H9 (cell line): ENCODE results near the gene NOTCH2NLA. TPM values are rescaled to one million over a fixed set of nuclear protein-coding genes. Genes with fewer than 3 reads are reported as not detected.
"Not testable (repeated sequence)": the region's sequence is repeated elsewhere in the genome, so short reads cannot be mapped to it uniquely, and the experiment has no call there.

Source experiments
- DNase-seq: peaks from one replicate; pipeline ENCODE4 v3.0.0-alpha.2; 2017
- H2AFZ ChIP-seq: one replicate; pipeline ENCODE4 v1.6.1; 2013; ENCODE audit warnings: mild to moderate bottlenecking, low read length, control low read depth, moderate library complexity
- H2AK5ac ChIP-seq: 2 replicates; pipeline ENCODE4 v1.6.1; 2013; ENCODE audit warnings: low read length, control low read depth, mixed read lengths; ENCODE audit not compliant: insufficient read length
- H2BK120ac ChIP-seq: one replicate; pipeline ENCODE4 v1.6.1; 2013; ENCODE audit warnings: low read depth, mild to moderate bottlenecking, low read length, control low read depth, inconsistent platforms; ENCODE audit not compliant: poor library complexity, severe bottlenecking
- H2BK12ac ChIP-seq: 2 replicates; pipeline ENCODE4 v1.6.1; 2013; ENCODE audit warnings: low read length, control low read depth, mixed read lengths, low read depth; ENCODE audit not compliant: insufficient read length
- H2BK15ac ChIP-seq: 2 replicates; pipeline ENCODE4 v1.6.1; 2013; ENCODE audit warnings: low read depth, low read length, control low read depth
- H2BK20ac ChIP-seq: one replicate; pipeline ENCODE4 v1.6.1; 2013; ENCODE audit warnings: low read depth, mild to moderate bottlenecking, low read length, control low read depth, inconsistent platforms; ENCODE audit not compliant: poor library complexity, severe bottlenecking
- H2BK5ac ChIP-seq: 2 replicates; pipeline ENCODE4 v1.6.1; 2013; ENCODE audit warnings: low read length, control low read depth, mixed read lengths; ENCODE audit not compliant: insufficient read length
- H3K14ac ChIP-seq: 2 replicates; pipeline ENCODE4 v1.6.1; 2013; ENCODE audit warnings: low read length, control low read depth; ENCODE audit not compliant: insufficient read depth
- H3K18ac ChIP-seq: 2 replicates; pipeline ENCODE4 v1.6.1; 2013; ENCODE audit warnings: low read depth, mild to moderate bottlenecking, mixed read lengths, low read length, control low read depth; ENCODE audit not compliant: insufficient read length
- H3K23ac ChIP-seq: 2 replicates; pipeline ENCODE4 v1.6.1; 2013; ENCODE audit warnings: low read length, control low read depth, mixed read lengths, low read depth; ENCODE audit not compliant: insufficient read length
- H3K23me2 ChIP-seq: 2 replicates; pipeline ENCODE4 v1.6.1; 2013; ENCODE audit warnings: low read depth, mild to moderate bottlenecking, mixed read lengths, low read length, control low read depth; ENCODE audit not compliant: insufficient read length, poor library complexity, severe bottlenecking
- H3K27ac ChIP-seq: 2 replicates; pipeline ENCODE4 v1.5.1; 2013; ENCODE audit warnings: low read length, control low read depth, mixed read lengths, low read depth; ENCODE audit not compliant: insufficient read length
- H3K27me3 ChIP-seq: 2 replicates; pipeline ENCODE4 v1.6.1; 2013; ENCODE audit warnings: low read length, control low read depth, inconsistent platforms; ENCODE audit not compliant: insufficient read depth
- H3K4ac ChIP-seq: 2 replicates; pipeline ENCODE4 v1.6.1; 2013; ENCODE audit warnings: low read depth, mild to moderate bottlenecking, control low read depth, inconsistent platforms, low read length, moderate library complexity
- H3K4me1 ChIP-seq: 2 replicates; pipeline ENCODE4 v1.6.1; 2013; ENCODE audit warnings: low read length, control low read depth, inconsistent platforms; ENCODE audit not compliant: insufficient read depth
- H3K4me2 ChIP-seq: 2 replicates; pipeline ENCODE4 v1.6.1; 2013; ENCODE audit warnings: low read length, control low read depth, mixed read lengths; ENCODE audit not compliant: insufficient read length, insufficient read depth
- H3K56ac ChIP-seq: 2 replicates; pipeline ENCODE4 v1.6.1; 2013; ENCODE audit warnings: low read depth, mild to moderate bottlenecking, mixed read lengths, low read length, control low read depth; ENCODE audit not compliant: insufficient read length
- H3K79me1 ChIP-seq: 2 replicates; pipeline ENCODE4 v1.6.1; 2013; ENCODE audit warnings: low read depth, mild to moderate bottlenecking, moderate library complexity, low read length, control low read depth, inconsistent platforms; ENCODE audit not compliant: insufficient read depth, poor library complexity, severe bottlenecking
- H3K79me2 ChIP-seq: 2 replicates; pipeline ENCODE4 v1.6.1; 2013; ENCODE audit warnings: low read length, control low read depth, inconsistent platforms; ENCODE audit not compliant: insufficient read depth
- H3K9ac ChIP-seq: 2 replicates; pipeline ENCODE4 v1.6.1; 2013; ENCODE audit warnings: low read length, control low read depth, mixed read lengths; ENCODE audit not compliant: insufficient read length; ENCODE audit errors: extremely low read depth
- H3K9me3 ChIP-seq: one replicate; pipeline ENCODE4 v1.6.1; 2013; ENCODE audit warnings: low read depth, low read length, inconsistent platforms; ENCODE audit not compliant: control insufficient read depth
- H3T11ph ChIP-seq: one replicate; pipeline ENCODE4 v1.6.1; 2013; ENCODE audit warnings: mild to moderate bottlenecking, low read length, control low read depth, inconsistent platforms
- H4K20me1 ChIP-seq: one replicate; pipeline ENCODE4 v1.6.1; 2013; ENCODE audit not compliant: control insufficient read depth, insufficient read length, insufficient read depth
- H4K5ac ChIP-seq: 2 replicates; pipeline ENCODE4 v1.6.1; 2013; ENCODE audit warnings: low read depth, mild to moderate bottlenecking, mixed read lengths, low read length, control low read depth; ENCODE audit not compliant: insufficient read length
- H4K8ac ChIP-seq: replicated peaks from 2 replicates; pipeline ENCODE4 v1.6.1; 2013; ENCODE audit warnings: low read length, control low read depth, mixed read lengths, low read depth; ENCODE audit not compliant: insufficient read length
- H4K91ac ChIP-seq: 2 replicates; pipeline ENCODE4 v1.6.1; 2013; ENCODE audit warnings: low read depth, mild to moderate bottlenecking, moderate library complexity, mixed read lengths, low read length, control low read depth; ENCODE audit not compliant: insufficient read length
- H3K27ac Mint-ChIP-seq, 3 experiments: 2 replicates in 2 of 3; 3 replicates in 1 of 3; pipeline ENCODE4 v1.8.0; 2020 to 2021; ENCODE audit warnings: mixed read lengths in 3 of 3, mild to moderate bottlenecking in 1 of 3, moderate library complexity in 1 of 3
- H3K27me3 Mint-ChIP-seq: 2 replicates; pipeline ENCODE4 v1.8.0; 2021; ENCODE audit warnings: low read depth, mild to moderate bottlenecking, moderate library complexity, mixed read lengths
- H3K36me3 Mint-ChIP-seq, 3 experiments: 2 replicates in 2 of 3; 3 replicates in 1 of 3; pipeline ENCODE4 v1.8.0; 2020 to 2021; ENCODE audit warnings: low read depth in 3 of 3, mixed read lengths in 3 of 3; ENCODE audit not compliant: insufficient read depth in 1 of 3
- H3K4me1 Mint-ChIP-seq, 2 experiments: 2 replicates each; pipeline ENCODE4 v1.8.0; 2020; ENCODE audit warnings: mixed read lengths in 2 of 2
- H3K4me3 Mint-ChIP-seq, 2 experiments: 2 replicates in 1 of 2; 3 replicates in 1 of 2; pipeline ENCODE4 v1.8.0; 2020 to 2021; ENCODE audit warnings: mild to moderate bottlenecking in 2 of 2, mixed read lengths in 2 of 2, moderate library complexity in 1 of 2
- H3K9me3 Mint-ChIP-seq, 2 experiments: 2 replicates in 1 of 2; 3 replicates in 1 of 2; pipeline ENCODE4 v1.8.0; 2020; ENCODE audit warnings: mild to moderate bottlenecking in 2 of 2, mixed read lengths in 2 of 2, moderate library complexity in 1 of 2
- WGBS: extraction: QIAGEN DNeasy Blood & Tissue Kit; methylation state at CpG from one replicate; pipeline ENCODE4 v1.1.7; 2013; ENCODE audit warnings: missing lambda C conversion rate, low lambda C conversion rate, mixed read lengths; ENCODE audit not compliant: insufficient read length; ENCODE audit errors: extremely low coverage; 5-methylcytosine and 5-hydroxymethylcytosine counted together
- total RNA-seq: library from RNA; stranded (reverse); gene quantifications from 2 replicates; pipeline ENCODE4 v1.2.1, GENCODE V29; 2021

The NOTCH2NLA gene
- total RNA-seq, 1 experiment from 2014 or later = 9.9 TPM

DNA sequence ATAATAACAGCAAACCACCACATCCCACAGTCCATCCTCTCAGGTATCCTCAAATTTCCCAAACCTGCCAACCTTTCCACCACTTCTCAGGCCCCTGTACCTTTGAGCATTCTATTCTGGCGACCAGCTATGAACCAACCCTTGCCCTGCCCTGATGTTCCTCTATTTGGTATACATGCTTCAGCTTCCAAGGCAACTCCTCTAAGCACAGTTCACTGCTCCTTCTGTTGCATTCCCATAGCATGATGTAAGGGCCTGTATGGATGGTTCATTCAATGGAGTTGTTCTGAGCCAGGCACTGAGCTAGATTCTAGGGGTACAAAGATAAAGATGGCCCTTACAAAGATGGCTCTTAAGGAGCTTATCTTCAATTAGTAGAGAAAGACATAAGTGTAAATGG, 22.7 kb upstream of the NOTCH2NLA start:
- not testable (repeated sequence) for H3K4me3 Mint-ChIP-seq, H3K9ac ChIP-seq, H4K8ac ChIP-seq, H3K27ac Mint-ChIP-seq, H3K79me2 ChIP-seq, H4K5ac ChIP-seq, H3K9me3 Mint-ChIP-seq, H2AFZ ChIP-seq, H3K4ac ChIP-seq, H2BK20ac ChIP-seq, H3K23ac ChIP-seq, H3K4me2 ChIP-seq, H3K14ac ChIP-seq, H2BK12ac ChIP-seq, DNase-seq, H3K36me3 Mint-ChIP-seq, H3K4me1 ChIP-seq, H2BK120ac ChIP-seq, H4K20me1 ChIP-seq, H3K23me2 ChIP-seq, H3T11ph ChIP-seq, H2AK5ac ChIP-seq, H3K27me3 Mint-ChIP-seq, H3K9me3 ChIP-seq, H4K91ac ChIP-seq, H3K18ac ChIP-seq, H2BK5ac ChIP-seq, H3K4me1 Mint-ChIP-seq, H2BK15ac ChIP-seq, H3K27me3 ChIP-seq, H3K56ac ChIP-seq, H3K79me1 ChIP-seq, H3K27ac ChIP-seq
- no CpG with 5 or more reads among the region's 1 CpG for WGBS

DNA sequence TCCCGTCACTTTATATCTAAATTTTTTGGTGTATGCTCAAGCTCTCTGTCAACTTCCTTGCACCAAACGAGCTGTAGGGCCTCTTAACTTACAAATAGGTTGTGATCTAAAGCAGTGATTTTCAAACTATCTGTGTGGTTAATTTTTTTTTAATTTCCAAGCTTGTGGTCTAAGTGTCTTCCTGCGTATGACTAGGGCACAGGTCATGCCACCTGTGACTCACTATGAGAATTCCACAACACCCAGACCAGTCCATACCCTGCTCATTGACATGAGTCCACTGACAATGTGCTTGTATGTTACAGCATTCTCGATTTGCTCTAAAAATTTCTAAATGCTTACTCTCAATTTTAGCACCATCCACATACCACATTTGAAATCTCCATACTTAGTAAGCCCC, 19.8 kb upstream of the NOTCH2NLA start:
- not testable (repeated sequence) for H3K27me3 Mint-ChIP-seq, H3K9me3 ChIP-seq, H2BK15ac ChIP-seq, DNase-seq, H3K79me2 ChIP-seq, H3K27me3 ChIP-seq, H2BK20ac ChIP-seq, H3K27ac Mint-ChIP-seq, H4K91ac ChIP-seq, H3K4me3 Mint-ChIP-seq, H3K4ac ChIP-seq, H3K18ac ChIP-seq, H2AFZ ChIP-seq, H3K79me1 ChIP-seq, H3K23me2 ChIP-seq, H3K4me1 ChIP-seq, H4K5ac ChIP-seq, H3K36me3 Mint-ChIP-seq, H3K56ac ChIP-seq, H4K20me1 ChIP-seq, H3K9me3 Mint-ChIP-seq, H3T11ph ChIP-seq, H2BK120ac ChIP-seq, H2BK12ac ChIP-seq, H3K4me2 ChIP-seq, H3K9ac ChIP-seq, H2AK5ac ChIP-seq, H3K23ac ChIP-seq, H3K14ac ChIP-seq, H2BK5ac ChIP-seq, H3K4me1 Mint-ChIP-seq, H4K8ac ChIP-seq, H3K27ac ChIP-seq
- no CpG with 5 or more reads among the region's 4 CpGs for WGBS
